DMS53 treated with DMSO at 0.1 percent for 48 hours (cell line): ENCODE data around the gene WDFY4.

Experiments used
- DNase-seq: peaks from one replicate; lab custom pipeline; 2025; ENCODE audit not compliant: unreplicated experiment; lab: John Stamatoyannopoulos, UW

The WDFY4 gene

DNA sequence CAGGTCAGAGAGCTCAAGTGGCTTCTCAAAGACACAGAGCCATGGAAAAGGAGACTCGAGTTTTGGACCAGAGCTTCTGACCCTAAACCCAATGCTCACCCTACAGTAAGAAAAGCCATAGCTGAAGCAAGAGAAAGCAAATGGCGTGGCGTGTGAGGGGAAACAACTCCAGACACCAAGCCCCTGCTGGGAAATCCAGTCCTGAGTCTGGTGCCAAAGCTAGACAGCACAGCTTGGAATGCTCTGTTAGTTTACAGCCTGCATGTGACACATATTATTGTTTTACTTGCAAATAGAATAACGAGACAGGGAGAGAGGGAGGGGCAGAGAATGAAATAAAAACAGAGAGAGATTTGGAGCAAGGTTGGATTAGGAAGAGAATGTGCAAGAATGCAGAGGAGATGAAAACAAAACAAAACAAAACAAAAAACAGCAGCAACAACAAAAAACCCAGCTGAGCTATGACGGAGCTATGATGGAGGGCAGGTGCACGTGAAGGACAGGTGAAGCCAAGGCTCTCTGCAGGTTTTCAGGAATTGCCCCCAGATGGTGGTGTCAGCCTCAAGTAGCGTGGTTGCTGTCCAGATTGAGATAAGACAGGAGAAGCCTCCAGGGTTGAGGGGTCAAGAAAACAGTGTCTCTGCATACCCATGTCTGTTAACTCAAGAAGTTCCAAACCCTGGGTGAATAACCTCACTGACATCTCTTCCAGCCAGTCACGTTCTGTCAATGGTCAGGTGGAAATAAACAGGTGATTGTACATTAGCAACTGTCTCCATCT lies 324.7 kb downstream of the WDFY4 start:
- no peak for DNase-seq

DNA sequence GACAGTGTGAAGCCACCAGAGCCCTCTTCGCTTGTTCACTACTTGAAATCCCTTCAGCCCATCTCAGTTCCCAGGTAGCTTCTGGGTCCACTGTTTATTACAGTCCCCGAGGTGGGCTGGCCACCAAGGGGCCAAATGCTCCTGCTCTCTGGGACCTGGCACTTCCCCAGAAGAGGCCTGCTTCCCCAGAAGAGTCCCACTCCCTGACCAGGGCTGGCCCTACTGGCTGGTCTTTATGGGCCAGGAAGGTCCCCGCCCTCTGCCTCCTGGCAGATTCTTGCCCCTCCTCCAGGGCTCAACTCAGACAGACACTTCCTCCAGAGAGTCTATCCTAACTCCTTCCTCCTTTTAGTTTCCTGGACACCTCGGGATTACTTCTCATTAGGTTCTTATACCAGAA lies 325.6 kb downstream of the WDFY4 start:
- DNase-seq, result no peak

DNA sequence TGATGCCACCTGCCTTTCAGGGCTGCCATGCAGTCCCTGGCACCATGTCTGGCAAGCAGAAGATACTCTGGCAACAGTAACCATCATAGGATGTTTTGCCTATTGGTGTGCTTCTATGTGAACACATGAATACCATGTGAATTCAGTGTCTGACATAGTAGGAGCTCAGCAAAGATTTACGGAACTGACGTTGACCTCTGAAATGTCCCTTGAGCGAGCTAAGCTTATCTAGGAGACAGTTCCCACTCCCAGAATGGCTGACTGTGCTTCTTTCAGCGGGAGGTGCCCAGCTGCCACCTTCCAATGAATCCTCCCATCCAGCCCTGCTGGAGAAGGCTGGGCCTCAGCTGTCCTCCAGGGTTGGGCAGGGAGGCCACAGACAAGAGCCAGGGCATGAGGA lies 326.2 kb downstream of the WDFY4 start:
- DNase-seq, result no peak

DNA sequence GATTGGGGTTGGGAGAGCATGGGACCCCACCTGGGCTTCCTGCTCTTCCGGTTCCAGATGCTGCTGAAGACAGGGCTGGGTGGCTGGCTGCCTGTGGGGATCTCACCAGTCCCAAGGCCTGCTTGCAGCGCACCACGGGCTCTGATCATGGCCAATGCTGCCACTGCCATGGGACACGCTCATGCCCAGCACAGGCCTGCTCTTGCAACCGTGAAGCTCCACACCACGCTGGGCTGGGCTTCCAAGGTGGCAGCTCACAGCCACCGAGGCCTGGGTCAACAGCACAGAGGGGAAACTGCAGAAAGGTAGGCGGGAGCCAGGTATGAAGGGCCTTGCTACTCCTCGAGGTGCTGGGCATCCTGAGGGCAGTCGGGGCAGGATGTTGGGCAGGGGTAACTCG lies 327.1 kb downstream of the WDFY4 start:
- DNase-seq, result no peak

DNA sequence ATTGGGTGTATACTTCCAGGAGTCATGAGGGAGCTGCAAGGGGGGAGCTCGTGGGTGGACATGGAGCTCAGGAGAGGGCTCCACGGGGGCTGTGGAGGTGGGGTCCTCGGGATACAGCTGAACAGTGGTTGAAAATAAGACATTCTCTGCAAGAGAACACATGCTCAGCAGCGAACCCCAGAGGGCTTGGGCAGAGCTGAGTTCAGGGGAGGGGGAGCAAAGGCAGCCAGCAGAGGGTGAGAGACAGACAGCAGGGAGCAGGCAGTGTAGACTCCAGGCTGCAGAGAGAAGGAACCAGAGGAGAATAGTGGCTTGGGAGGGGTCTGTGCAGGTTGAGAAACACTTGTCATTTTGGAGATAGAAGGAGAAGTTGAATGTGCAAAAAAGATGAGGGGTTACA lies 327.9 kb downstream of the WDFY4 start:
- DNase-seq, result no peak

DNA sequence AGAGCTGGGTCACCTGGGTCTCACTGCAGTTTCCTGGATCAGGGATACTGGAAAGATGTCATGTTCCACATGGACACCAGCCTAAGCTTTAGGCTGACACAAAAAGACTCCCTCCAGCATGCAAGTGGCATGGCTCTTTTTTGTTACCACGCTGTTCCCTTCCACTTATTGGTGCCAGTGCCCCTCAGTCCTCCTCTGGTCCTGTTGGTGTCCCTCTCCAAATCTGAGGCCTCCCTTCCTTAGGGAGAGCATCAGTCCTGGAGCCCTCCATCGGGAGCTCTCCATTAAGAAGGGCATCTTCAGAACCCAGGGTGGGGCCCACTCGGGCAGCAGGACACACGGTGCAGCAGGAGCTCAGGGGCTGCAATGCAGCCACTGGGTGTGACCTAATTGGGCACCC lies 331.0 kb downstream of the WDFY4 start:
- DNase-seq, result no peak

DNA sequence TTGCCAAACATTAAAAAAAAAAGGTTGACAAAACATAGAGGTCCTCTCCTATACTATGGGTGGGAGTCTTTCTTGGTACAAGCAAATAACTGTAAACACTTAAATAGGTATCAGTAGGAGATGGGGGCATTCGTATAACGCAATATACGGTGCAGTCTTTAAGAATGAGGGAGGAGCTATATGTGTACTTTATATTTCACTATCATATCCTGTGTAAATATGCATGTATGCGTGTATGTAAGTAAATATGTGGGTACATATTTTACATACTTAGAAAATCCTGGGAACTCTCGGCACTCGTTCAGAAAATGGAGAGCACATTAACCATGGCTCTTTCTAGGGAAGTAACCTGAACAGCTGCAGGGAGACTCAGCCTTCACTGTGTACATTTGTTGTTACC lies 337.0 kb downstream of the WDFY4 start:
- no peak for DNase-seq

DNA sequence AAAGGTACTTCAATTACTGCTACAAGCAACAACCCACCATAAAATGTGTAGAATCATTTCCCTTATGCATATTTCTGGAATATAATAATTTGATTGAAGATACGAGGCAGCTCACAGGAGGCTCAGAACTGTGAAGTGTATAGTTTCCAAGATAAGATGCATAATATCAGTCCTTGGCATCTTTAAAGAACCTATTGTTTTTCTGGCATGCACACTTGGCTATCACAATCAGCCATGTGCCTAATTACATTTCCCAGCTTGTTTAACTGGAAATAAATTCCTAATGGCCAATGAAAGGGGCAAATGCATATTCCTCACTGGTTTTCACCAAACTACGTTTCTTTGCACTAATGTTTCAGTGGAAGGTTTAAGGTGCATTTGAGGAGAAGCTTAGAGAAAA lies 338.4 kb downstream of the WDFY4 start:
- no peak for DNase-seq

DNA sequence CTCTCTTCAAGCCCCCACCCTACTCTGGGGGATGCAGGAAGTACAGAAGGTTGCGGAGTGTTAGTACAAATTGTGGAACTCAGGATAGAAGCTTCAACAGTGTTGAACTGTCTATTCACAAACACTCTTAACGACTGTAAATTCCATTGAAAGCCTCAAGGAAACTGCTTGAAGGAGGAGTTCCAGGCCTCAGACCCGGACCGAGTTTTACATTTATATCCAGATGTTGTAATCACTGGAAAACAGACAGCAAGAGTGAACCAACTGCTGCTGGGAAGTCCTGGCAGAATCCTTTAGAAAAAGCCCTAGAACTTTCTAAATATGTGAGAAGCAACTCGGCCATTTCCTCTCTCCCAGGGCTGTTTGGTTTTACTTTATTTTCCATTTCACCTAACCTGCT lies 339.1 kb downstream of the WDFY4 start:
- no peak for DNase-seq

DNA sequence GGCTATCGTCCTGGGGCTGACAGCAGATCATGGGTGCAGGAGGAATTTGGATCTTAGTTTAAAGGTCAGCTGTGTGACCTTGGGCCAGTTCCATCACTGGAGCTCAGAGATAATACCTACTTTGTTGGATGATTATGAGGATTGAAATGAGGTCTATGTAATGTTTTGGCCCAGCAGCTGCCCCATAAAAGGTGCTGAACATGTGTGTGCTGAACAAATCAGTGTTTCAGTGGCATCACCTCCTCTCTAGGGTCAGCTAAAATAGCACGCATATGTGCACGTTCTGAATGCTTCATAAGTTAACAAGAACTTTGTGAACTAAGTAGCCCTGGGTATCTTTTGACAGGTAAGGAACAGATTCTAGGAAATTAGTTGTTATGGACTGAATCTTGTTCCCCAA lies 339.8 kb downstream of the WDFY4 start:
- DNase-seq, result no peak

DNA sequence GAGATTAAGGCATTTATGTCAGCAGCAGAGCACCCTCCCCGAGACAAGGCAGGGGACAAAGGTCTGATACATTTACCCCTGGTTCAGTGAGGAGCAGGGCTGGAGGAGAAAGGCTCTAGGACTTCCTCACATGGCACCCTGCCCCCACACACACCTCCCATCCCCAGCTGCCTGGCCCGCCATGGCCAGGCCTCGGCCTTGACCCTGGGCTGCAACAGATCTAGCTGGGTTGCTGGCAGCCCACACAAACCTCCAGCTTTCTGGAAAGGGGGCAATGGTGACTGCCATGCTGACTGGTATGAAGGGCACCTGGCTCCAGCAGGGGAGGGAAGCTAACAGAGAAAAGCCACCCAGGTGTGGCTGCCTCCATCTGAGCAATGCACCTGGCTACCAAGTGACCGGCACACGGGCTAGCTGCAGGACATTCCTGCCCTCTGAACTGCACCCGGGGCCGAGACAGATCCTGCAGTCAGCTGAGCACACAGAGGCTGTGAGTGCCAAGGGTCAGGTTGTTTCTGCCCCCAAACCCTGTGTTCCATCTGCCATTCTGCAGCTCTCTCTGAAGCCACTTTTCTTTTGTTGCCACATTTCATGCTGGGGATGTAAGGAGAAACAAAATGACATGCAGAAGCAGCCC lies 340.8 kb downstream of the WDFY4 start:
- no peak for DNase-seq

DNA sequence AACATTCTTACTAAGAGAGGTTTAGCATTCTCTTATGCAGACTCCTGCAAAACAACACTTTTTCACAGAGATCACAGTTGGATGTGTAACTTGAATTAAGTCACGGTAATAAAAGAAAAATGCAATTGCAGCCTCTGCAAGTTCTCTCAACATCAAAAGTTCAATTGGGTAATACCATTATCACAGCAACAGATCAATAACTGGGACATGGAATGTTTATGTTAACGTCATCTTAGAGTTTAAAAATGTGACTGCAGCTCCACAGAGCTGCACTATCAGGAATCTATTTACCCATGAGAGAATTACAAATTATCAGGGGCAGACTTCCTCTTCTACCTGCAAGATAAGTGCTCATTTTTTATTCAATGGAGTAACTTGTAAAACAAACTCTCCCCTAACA lies 344.0 kb downstream of the WDFY4 start:
- no peak for DNase-seq

DNA sequence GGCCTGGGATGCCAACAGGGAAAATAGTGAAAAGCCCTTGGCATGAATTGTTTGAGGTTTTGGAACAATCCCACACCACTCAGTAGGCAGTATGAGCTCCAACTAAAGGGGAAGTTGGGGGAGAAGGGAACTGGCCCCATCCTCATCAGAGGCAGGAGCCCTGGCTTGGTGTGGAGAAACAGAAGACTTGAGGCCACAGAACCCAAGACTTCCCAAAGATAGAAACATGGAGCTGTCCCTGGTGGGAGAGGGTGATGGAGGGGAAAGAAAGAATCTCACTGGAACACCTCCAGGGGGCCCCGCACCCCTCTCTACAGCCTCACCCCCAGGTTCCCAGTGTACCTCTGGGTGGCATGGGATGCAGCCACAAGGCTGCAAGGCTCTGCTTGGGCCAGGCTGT lies 345.0 kb downstream of the WDFY4 start:
- DNase-seq, result no peak
